Measurements from ENCODE around the gene CCDC88C.

GRCh38 chr14:91258011-91258618, 159.5 kb downstream of the CCDC88C start:
- TF ChIP-seq CTCF (IDR thresholded peaks at IDR 0.05; ENCODE audit: insufficient read depth, low read depth, low read length), result no peak
- no peak for TF ChIP-seq EZH2 (IDR thresholded peaks at IDR 0.05; ENCODE audit: insufficient read depth, low read length)
